ENCODE data around the gene CBX6. TPM values are rescaled to one million over a fixed set of nuclear protein-coding genes. Genes with fewer than 3 reads are reported as not detected.

CBX6 gene
- total and polyA plus RNA-seq, 2 of the 8 experiments (the other 6 are each of a cell fraction or from before 2014, with no cell fraction given), result 10.6 to 27.5 TPM

- FAIRE-seq, result no peak
- peak in 1 of 2 experiments; percentile 59 for DNase-seq (ENCODE audit: low read depth in 1 of 2, low spot score in 2 of 2)
- CTCF ChIA-PET (ENCODE audit: partially characterized antibody), result interaction anchor here (0.5 to 3.3 kb wide), 13 partner anchors 12 to 446 kb away, joined by 3 to 35 read pairs (median 6); no protein-coding TSS in a partner anchor
- H4K5ac ChIP-seq (ENCODE audit: insufficient read length, low read depth, low read length), result peak overlapping the region; percentile 48
- no peak overlapping the region for H3K56ac ChIP-seq (replicated peaks; ENCODE audit: insufficient read length, low read depth, low read length)
- peaks cover 3 to 18% (median 12%) of the 10 kb centered on the region in 4 experiments; a peak in 5 of 7 replicates for H3K4me1 ChIP-seq (replicated peaks in 1 of 4; ENCODE audit: control insufficient read depth in 3 of 4, insufficient read depth in 4 of 4, low read length in 3 of 4)
- H3K4me3 ChIP-seq (ENCODE audit: extremely low read depth in 1 of 4, insufficient read depth in 2 of 4, low read depth in 3 of 4, low read length in 4 of 4), result peak overlapping the region; percentile 65 to 97 (median 69)
- H2BK120ac ChIP-seq (replicated peaks; ENCODE audit: low read depth, low read length), result no peak overlapping the region
- H2BK20ac ChIP-seq (ENCODE audit: low read length), result no peak overlapping the region
- H3K23me2 ChIP-seq (ENCODE audit: low read depth, low read length), result peaks cover 9% of the 10 kb centered on the region; the same call in 1 of the 2 replicates
- H3K79me1 ChIP-seq (ENCODE audit: low read depth, low read length), result peaks cover 4% of the 10 kb centered on the region; the same call in 1 of the 2 replicates
- peak overlapping the region; percentile 69; the same call in 1 of the 2 replicates for H4K8ac ChIP-seq (ENCODE audit: extremely low read depth, insufficient read depth, low read length)
- H3K4me2 ChIP-seq (ENCODE audit: insufficient read depth in 1 of 2, low read depth in 2 of 2, low read length in 2 of 2), result peak overlapping the region; percentile 61 to 77
- H3K79me2 ChIP-seq (ENCODE audit: control insufficient read depth in 1 of 2, insufficient read depth in 2 of 2, low read length in 2 of 2), result peaks cover 0 to 9% of the 10 kb centered on the region in 2 experiments; a peak in 2 of 4 replicates
- no peak overlapping the region for H2BK15ac ChIP-seq (ENCODE audit: low read length)
- H3K14ac ChIP-seq (ENCODE audit: insufficient read length), result no peak overlapping the region
- POLR2A ChIA-PET (ENCODE audit: partially characterized antibody), result interaction anchor here (0.6 to 1.6 kb wide), 7 partner anchors 9 to 143 kb away, joined by 3 to 8 read pairs (median 3); partner anchors contain the start of genes APOBEC3C and NPTXR
- peak overlapping the region; percentile 96 for H3K4ac ChIP-seq (replicated peaks; ENCODE audit: insufficient read length, low read depth, low read length)
- H3K23ac ChIP-seq (ENCODE audit: insufficient read length), result no peak overlapping the region
- no peak overlapping the region for H2AFZ ChIP-seq (ENCODE audit: low read length)
- no peak overlapping the region for H2BK12ac ChIP-seq (ENCODE audit: low read depth, low read length)
- H3K27ac ChIP-seq (ENCODE audit: low read depth, low read length), result no peak overlapping the region
- peaks cover 10 to 11% of the 10 kb centered on the region in 2 experiments for H4K20me1 ChIP-seq (replicated peaks in 1 of 2; ENCODE audit: control insufficient read depth in 1 of 2, insufficient read depth in 2 of 2, low read length in 2 of 2)
- no peak overlapping the region for H2AK5ac ChIP-seq (ENCODE audit: low read depth, low read length)
- no peak overlapping the region for H4K91ac ChIP-seq (replicated peaks; ENCODE audit: insufficient read length, low read length)
- H2BK5ac ChIP-seq (ENCODE audit: low read depth, low read length), result no peak overlapping the region
- H3K9me3 ChIP-seq (ENCODE audit: insufficient read depth in 2 of 2, low read depth in 1 of 2, low read length in 1 of 2), result no peaks in the 10 kb centered on the region
- WGBS, 2 experiments (ENCODE audit: extremely low coverage in 1 of 2, insufficient coverage in 1 of 2, insufficient read length in 1 of 2, insufficient replicate concordance in 2 of 2, low coverage in 1 of 2, low lambda C conversion rate in 2 of 2, missing lambda C conversion rate in 1 of 2), result 0% methylated on average over 9 of the region's 77 CpGs; no CpG with 5 or more reads in 1 of the 2 experiments
- peak overlapping the region; percentile 67; the same call in 1 of the 2 replicates for H3K18ac ChIP-seq (ENCODE audit: extremely low read depth, low read length)
- H3K36me3 ChIP-seq (ENCODE audit: control insufficient read depth in 2 of 4, insufficient read depth in 4 of 4, low read length in 3 of 4), result peaks cover 0 to 12% (median 7%) of the 10 kb centered on the region in 4 experiments; a peak in 3 of 8 replicates
- H3K27me3 ChIP-seq (replicated peaks in 1 of 4; ENCODE audit: control insufficient read depth in 3 of 4, extremely low read depth in 1 of 4, insufficient read depth in 3 of 4, low read length in 3 of 4), result no peaks in the 10 kb centered on the region; a peak in 2 of 7 replicates
- peak overlapping the region; percentile 12 to 76 (median 51); a peak in 5 of 7 replicates for H3K9ac ChIP-seq (replicated peaks in 1 of 4; ENCODE audit: extremely low read depth in 1 of 4, low read depth in 3 of 4, low read length in 3 of 4)
- TF ChIP-seq FOSL1 (IDR thresholded peaks at IDR 0.05; ENCODE audit: insufficient read depth, low read depth, low read length), result no peak
- TF ChIP-seq MAFK (IDR thresholded peaks at IDR 0.05; ENCODE audit: low read depth, low read length), result no peak
- TF ChIP-seq ATF2 (IDR thresholded peaks at IDR 0.05; ENCODE audit: low read length), result no peak
- TF ChIP-seq SIN3A (conservative IDR thresholded peaks at IDR 0.05 in 1 of 2, IDR thresholded peaks at IDR 0.05 in 1 of 2; ENCODE audit: low read depth in 1 of 2, low read length in 2 of 2), result no peak
- TF ChIP-seq TBP (IDR thresholded peaks at IDR 0.05; ENCODE audit: low read depth, low read length), result no peak
- no peak for TF ChIP-seq RFX5 (IDR thresholded peaks at IDR 0.05; ENCODE audit: borderline replicate concordance, low read depth, low read length)
- TF ChIP-seq CREB1 (IDR thresholded peaks at IDR 0.05), result no peak
- peak; percentile 27 for TF ChIP-seq EZH2 (IDR thresholded peaks at IDR 0.05; ENCODE audit: low read depth, low read length, severe bottlenecking)
These were observed 450 bp downstream of the CBX6 start for GRCh38 chr22:38871360-38872171.
